T-helper 1 cell treated with Interleukin-12 subunit alpha and Interleukin-12 subunit beta and Interleukin-4 antibody, amounts not matched to agents 30 μg/mL and 1 μg/mL, for 36 hours (primary cell): ENCODE data around the gene ZC3H12C.
"Not testable (repeated sequence)": the region's sequence is repeated elsewhere in the genome, so short reads cannot be mapped to it uniquely, and the experiment has no call there.

Experiments used
- H3K27ac Mint-ChIP-seq: one replicate; pipeline ENCODE4 v1.8.0; 2021; ENCODE audit warnings: mild to moderate bottlenecking, mixed read lengths
- H3K27me3 Mint-ChIP-seq: one replicate; pipeline ENCODE4 v1.8.0; 2021; ENCODE audit warnings: low read depth, mixed read lengths
- H3K36me3 Mint-ChIP-seq: one replicate; pipeline ENCODE4 v1.8.0; 2021; ENCODE audit warnings: low read depth, mixed read lengths
- H3K4me1 Mint-ChIP-seq: one replicate; pipeline ENCODE4 v1.8.0; 2021; ENCODE audit warnings: low read depth, mixed read lengths
- H3K4me3 Mint-ChIP-seq: one replicate; pipeline ENCODE4 v1.8.0; 2021; ENCODE audit warnings: mild to moderate bottlenecking, moderate library complexity, mixed read lengths
- H3K9me3 Mint-ChIP-seq: one replicate; pipeline ENCODE4 v1.8.0; 2021; ENCODE audit warnings: mixed read lengths

Gene ZC3H12C

DNA sequence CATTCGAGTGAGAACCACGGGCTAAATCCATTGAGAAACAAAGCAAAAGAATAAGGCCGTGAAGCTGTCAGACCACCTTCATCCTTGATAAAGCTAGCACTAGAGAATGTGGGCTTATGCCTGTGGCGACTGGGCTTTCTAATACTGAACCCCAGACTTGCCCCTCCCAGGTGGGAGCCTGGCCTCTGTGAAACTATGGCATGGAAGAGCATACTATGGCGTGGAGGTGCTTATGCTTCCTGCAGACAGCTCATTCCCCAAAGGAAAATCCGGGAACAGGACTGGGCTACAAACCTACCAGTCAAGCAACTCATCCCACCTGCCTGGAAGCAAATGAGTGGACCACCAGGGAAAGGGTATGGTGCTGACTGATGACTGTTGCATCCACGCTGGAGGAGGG is 92.4 kb downstream of the ZC3H12C start:
- Mint-ChIP-seq H3K27ac (no peak overlapping the region), H3K4me3 (no peak overlapping the region), H3K4me1 (no peaks in the 10 kb centered on the region), H3K9me3 (no peaks in the 10 kb centered on the region), H3K27me3 (peaks cover 10% of the 10 kb centered on the region), H3K36me3 (no peaks in the 10 kb centered on the region)

DNA sequence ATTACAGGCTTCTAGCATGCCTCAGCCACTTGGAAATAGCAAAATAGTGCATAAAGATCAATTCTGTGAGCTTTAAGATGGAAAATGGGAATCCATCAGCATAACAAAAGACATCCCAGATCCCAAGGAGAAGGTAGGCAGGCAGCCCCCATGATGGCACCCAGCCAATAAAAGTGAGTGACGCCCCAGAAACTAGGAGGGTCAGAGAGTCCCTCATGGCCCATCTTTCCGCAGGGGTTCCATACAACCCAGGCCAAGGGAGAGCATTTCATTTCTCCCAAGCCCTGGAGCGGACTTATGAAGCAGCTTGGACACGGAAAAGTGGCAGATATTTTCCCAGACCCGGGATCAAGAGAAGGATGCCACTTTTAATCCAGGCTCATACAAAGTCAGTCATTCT is 93.3 kb downstream of the ZC3H12C start:
- Mint-ChIP-seq H3K4me3 (no peak overlapping the region), H3K9me3 (no peaks in the 10 kb centered on the region), H3K4me1 (no peaks in the 10 kb centered on the region), H3K27ac (no peak overlapping the region), H3K36me3 (no peaks in the 10 kb centered on the region), H3K27me3 (peaks cover 18% of the 10 kb centered on the region)

DNA sequence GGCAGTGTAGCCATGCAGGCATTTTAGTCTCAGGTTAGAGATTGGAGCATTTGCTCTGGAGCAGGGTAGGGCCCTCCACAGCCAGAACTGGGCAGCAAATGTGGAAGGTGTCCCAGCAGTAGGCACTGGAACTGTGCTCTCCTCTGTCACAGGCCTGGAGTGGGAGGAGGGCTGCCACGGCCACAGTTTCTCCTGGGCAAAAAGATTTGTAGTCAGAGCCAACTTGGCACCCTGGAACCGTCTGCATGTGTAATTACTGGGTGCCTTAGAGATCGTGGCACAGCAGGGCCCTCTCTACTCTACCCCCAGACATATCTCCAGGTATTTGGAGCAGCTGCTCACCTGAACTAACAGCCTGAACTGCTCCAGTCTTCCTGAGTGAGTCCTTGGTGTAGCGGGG is 93.7 kb downstream of the ZC3H12C start:
- H3K27me3 Mint-ChIP-seq, result peaks cover 19% of the 10 kb centered on the region
- H3K27ac Mint-ChIP-seq, result no peak overlapping the region
- no peak overlapping the region for H3K4me3 Mint-ChIP-seq
- H3K4me1 Mint-ChIP-seq, result peaks cover under 1% of the 10 kb centered on the region
- no peaks in the 10 kb centered on the region for H3K9me3 Mint-ChIP-seq
- no peaks in the 10 kb centered on the region for H3K36me3 Mint-ChIP-seq

DNA sequence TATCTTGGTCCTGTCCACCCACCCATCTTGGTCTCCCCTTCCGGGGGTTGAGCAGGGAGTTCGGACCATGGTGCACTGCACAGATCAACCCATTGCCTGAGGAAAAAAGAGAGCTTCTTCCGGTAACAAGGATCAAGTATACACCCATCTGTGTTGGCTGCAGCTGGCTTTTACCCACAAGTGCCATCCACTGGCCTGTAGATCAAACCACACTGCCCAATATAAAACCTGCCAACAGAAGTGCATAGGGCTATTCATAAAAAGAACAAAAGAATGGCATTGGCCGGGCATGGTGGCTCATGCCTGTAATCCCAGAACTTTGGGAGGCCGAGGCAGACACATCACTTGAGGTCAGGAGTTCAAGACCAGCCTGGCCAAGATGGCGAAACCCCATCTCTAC is 94.5 kb downstream of the ZC3H12C start:
- H3K4me1 Mint-ChIP-seq, result peaks cover 7% of the 10 kb centered on the region
- no peak overlapping the region for H3K4me3 Mint-ChIP-seq
- no peak overlapping the region for H3K27ac Mint-ChIP-seq
- peaks cover 24% of the 10 kb centered on the region for H3K27me3 Mint-ChIP-seq
- peaks cover under 1% of the 10 kb centered on the region for H3K9me3 Mint-ChIP-seq
- no peaks in the 10 kb centered on the region for H3K36me3 Mint-ChIP-seq

DNA sequence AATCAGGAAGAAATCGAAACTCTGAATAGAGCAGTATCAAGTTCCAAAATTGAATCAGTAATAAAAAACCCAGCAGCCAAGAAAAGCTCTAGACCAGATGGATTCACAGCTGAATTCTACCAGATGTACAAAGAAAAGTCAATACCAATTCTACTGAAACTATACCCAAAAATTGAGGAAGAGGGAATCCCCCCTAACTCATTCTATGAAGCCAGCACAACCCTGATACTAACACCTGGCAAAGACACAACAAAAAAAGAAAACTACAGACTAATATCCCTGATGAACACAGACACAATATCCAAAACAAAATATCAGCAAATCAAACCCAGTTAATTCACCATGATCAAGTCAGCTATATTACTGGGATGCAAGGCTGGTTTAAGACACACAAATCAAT is 97.7 kb downstream of the ZC3H12C start:
- Mint-ChIP-seq H3K4me3 (no peak overlapping the region), H3K9me3 (peaks cover 5% of the 10 kb centered on the region), H3K36me3 (no peaks in the 10 kb centered on the region), H3K4me1 (peaks cover 11% of the 10 kb centered on the region), H3K27me3 (peaks cover 45% of the 10 kb centered on the region), H3K27ac (no peak overlapping the region)

DNA sequence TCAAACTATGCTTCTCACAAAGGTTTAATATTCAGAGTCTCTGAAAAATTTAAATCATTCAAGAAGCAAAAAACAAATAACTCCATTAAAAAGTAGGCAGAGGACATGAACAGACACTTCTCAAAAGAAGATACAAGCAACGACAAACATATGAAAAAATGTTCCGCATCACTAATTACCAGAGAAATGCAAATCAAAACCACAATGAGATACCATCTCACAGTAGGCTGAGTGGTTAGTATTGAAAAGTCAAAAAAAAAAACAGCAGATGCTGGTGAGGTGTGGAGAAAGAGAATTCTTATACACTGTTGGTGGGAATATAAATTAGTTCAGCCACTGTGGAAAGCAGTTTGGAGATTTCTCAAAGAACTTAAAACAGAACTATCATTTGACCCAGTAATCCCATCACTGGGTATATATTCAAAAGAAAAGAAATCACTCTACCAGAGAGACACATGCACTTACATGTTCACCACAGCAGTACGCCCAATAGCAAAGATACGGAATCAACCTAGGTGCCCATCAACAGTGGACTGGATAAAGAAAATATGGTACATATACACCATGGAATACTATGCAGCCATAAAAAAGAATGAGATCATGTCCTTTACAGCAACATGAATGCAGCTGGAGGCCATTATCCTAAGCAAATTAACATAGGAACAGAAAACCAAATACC is 99.6 kb downstream of the ZC3H12C start:
- H3K9me3 Mint-ChIP-seq, H3K27ac Mint-ChIP-seq, H3K4me3 Mint-ChIP-seq, H3K36me3 Mint-ChIP-seq: not testable (repeated sequence)
- peaks cover 11% of the 10 kb centered on the region for H3K4me1 Mint-ChIP-seq
- peaks cover 42% of the 10 kb centered on the region for H3K27me3 Mint-ChIP-seq

DNA sequence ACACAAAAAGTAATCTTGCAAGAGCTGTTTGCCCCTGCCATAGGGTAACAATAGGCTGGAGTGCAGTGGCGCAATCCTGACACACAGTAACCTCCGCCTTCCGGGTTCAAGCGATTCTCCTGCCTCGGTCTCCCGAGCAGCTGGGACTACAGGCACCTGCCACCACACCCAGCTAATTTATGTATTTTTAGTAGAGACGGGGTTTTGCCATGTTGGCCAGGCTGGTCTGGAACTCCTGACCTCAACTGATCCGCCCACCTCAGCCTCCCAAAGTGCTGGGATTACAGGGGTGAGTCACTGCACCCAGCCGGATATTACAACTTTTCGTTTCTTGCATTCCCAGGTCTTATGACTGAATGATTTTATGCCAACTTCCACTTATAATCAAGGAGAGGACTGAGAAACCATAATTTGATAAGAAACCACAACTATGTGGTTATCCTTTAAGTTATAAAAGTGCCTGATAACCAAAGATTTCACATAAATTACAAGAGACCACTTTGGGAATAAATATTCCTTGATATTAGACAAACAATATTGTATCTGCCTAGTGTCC is 101.1 kb downstream of the ZC3H12C start:
- H3K27me3 Mint-ChIP-seq, result peaks cover 42% of the 10 kb centered on the region

DNA sequence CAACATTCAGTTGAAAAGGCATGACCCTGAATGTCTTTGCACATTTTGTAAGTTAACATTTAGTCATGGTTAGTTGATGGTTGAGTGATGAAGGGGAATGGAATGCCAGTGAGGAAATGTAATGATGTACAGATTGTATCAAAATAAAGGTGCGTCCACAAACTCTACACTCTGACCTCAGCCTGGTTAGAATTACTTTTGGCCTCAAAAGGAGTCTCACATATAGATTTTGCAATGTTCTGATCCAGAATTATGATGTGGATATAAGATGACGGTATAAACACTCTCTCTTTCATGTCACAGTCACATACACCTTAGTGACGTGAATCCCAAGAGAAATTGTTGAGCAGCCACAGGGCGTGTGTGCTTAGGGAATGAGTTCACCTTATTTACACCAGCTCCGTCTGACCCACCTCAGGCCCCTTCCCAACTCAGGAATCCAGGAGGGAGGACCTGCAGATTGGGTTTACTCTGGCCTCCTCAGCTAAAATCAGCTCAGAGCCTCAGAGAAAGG is 103.1 kb downstream of the ZC3H12C start:
- H3K27me3 Mint-ChIP-seq, result peaks cover 28% of the 10 kb centered on the region
- no peak overlapping the region for H3K4me3 Mint-ChIP-seq
- H3K4me1 Mint-ChIP-seq, result peaks cover 11% of the 10 kb centered on the region
- no peaks in the 10 kb centered on the region for H3K36me3 Mint-ChIP-seq
- no peak overlapping the region for H3K27ac Mint-ChIP-seq
- H3K9me3 Mint-ChIP-seq, result peaks cover 5% of the 10 kb centered on the region

More for the DNA sequence above, 101.1 kb downstream of the ZC3H12C start:
- H3K9me3 Mint-ChIP-seq, H3K27ac Mint-ChIP-seq, H3K36me3 Mint-ChIP-seq, H3K4me3 Mint-ChIP-seq: not testable (repeated sequence)
- H3K4me1 Mint-ChIP-seq, result peaks cover 11% of the 10 kb centered on the region

DNA sequence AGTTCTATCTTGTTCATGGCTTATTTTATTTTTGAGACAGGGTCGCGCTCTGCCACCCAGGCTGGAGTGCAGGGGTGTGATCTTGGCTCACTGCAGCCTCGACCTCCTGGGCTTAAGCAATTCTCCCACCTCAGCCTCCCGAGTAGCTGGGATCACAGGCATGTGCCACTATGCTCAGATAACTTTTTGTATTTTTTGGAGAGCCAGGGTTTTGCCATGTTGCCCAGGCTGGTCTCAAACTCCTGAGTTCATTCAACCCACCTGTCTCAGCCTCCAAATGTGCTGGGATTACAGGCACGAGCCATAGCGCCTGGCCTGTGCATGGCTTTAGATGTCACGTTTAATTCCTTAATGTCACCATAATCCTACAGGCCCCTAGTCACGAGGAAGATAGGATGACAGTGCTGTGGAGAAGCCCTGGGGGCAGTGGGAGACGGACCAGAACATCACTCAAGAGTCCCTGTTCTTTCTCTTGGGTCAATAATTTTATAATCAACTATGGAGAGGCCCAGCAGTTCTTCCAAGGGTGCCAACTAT is 103.8 kb downstream of the ZC3H12C start:
- H3K4me3 Mint-ChIP-seq, result no peak overlapping the region
- H3K9me3 Mint-ChIP-seq, result peaks cover 5% of the 10 kb centered on the region
- H3K27me3 Mint-ChIP-seq, result peaks cover 26% of the 10 kb centered on the region
- H3K36me3 Mint-ChIP-seq, result no peaks in the 10 kb centered on the region
- no peak overlapping the region for H3K27ac Mint-ChIP-seq
- H3K4me1 Mint-ChIP-seq, result peaks cover 10% of the 10 kb centered on the region

DNA sequence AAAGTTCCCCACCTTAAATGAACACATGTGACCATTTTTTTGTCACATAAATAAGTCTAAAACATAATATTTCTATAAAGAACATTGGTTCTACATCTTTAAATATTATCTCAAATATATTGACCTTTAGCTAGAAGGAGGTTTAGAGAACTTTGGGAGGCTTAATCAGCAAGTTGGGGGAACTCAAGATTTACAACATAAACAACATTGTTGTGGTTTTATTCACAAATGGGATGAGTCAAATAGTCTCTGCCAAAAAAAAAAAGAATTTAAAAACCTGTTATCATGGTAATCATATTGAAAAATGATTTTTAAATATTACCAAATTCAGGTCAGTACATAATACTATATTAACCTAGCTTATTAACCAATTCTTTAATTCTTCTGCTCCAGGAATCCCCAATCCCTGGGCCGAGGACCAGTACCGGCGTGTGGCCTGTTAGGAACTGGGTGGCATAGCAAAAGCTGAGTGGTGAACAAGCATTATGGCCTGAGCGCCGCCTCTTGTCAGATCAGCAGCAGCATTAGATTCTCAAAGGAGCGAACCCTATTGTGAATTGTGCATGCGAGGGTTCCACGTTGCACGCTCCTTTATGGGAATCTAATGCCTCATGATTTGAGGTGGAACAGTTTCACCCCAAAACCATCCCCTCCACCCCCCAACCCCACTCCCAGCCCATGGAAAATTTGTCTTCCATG is 105.0 kb downstream of the ZC3H12C start:
- Mint-ChIP-seq H3K9me3 (no peaks in the 10 kb centered on the region), H3K27ac (no peak overlapping the region), H3K4me3 (no peak overlapping the region), H3K36me3 (no peaks in the 10 kb centered on the region), H3K27me3 (peaks cover 16% of the 10 kb centered on the region), H3K4me1 (no peaks in the 10 kb centered on the region)

DNA sequence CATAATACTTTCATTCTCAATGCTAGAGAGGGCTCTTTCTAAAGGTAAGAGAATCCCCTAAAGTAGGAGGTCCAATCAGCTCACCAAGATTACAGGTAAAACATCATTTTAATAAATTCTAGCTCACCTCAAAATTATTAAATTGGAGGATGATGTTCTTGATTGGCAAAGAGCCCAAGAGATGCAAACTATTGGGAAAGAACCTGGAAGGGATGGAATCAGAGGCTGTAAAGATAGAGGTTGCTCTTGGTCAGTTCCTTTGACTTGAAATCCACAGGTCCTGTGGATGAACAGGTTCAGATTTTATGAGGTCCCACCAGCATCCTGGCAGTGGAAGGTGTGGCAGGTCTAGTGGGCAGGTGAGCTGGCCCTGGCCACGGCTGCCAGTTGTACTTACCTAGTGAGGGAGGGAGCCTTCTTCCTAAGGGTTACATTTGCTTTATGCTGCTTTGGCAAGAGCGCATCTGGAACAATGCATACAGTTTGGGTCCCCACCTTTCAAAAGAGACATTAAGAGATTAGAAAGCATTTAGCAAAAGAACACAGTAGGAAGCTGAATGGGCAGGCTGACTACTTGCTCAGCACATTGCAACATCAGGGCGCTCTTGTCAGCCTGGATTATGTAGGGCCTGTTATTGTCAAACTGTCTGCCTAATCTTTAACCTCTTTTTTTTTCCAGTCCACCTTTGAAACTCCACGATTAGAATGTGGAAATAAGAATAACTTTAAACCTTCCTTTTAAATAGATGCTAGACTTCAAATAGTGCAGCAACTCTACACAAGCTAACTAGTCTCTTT is 106.2 kb downstream of the ZC3H12C start:
- Mint-ChIP-seq H3K9me3 (no peaks in the 10 kb centered on the region), H3K36me3 (no peaks in the 10 kb centered on the region), H3K4me1 (no peaks in the 10 kb centered on the region), H3K27me3 (peaks cover 9% of the 10 kb centered on the region), H3K4me3 (no peak overlapping the region), H3K27ac (no peak overlapping the region)

DNA sequence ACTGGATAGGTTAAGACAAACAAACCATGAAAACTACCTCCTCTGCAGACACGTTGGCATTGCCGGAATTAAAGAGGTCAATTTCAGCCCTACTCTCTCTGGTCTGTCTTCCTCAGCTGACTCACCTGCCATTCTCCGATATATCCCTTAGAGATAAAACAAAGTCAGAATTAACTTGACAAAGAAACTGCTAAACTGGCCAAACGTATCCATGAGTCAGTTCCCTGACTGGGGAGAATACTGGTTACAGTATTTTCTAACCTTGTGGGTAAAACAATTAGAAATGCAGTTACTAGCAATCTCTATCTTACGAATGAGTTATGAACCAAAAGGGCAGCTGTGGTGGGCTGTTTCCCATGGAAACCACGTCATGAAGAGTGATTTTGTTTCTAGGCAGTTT is 107.0 kb downstream of the ZC3H12C start:
- no peak overlapping the region for H3K27ac Mint-ChIP-seq
- H3K36me3 Mint-ChIP-seq, result no peaks in the 10 kb centered on the region
- no peaks in the 10 kb centered on the region for H3K4me1 Mint-ChIP-seq
- H3K4me3 Mint-ChIP-seq, result no peak overlapping the region
- H3K9me3 Mint-ChIP-seq, result no peaks in the 10 kb centered on the region
- peaks cover 10% of the 10 kb centered on the region for H3K27me3 Mint-ChIP-seq

DNA sequence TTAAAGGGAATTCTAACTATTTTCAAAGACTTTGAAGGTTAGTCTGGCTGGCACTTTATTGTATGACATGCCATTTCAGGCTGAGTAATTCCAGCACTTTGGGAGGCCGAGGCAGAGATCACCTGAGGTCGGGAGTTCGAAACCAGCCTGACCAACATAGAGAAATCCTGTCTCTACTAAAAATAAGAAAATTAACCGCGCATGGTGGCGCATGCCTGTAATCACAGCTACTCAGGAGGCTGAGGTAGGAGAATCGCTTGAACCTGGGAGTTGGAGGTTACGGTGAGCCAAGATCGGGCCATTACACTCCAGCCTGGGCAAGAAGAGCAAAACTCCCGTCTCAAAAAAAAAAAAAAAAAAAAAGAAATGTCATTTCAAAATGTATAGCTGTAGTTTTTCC is 107.6 kb downstream of the ZC3H12C start:
- Mint-ChIP-seq H3K27ac (no peak overlapping the region), H3K27me3 (peaks cover 5% of the 10 kb centered on the region), H3K4me1 (no peaks in the 10 kb centered on the region), H3K9me3 (no peaks in the 10 kb centered on the region), H3K36me3 (no peaks in the 10 kb centered on the region), H3K4me3 (no peak overlapping the region)

DNA sequence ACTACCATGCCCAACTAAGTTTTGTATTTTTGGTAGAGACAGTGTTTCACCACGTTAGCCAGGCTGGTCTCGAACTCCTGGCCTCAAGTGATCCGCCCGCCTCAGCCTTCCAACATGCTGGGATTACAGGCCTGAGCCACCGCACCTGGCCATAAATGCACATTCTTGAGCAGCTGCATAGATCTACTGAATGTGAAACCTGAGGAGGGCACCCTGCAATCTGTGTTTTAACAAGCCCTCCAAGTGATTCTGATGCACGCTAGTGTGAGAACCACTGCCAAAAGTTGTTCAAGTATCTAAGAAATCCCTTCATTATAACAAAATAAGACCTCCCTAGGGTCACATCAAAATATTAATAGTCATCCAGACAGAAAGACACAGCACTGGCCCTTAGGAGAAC is 113.9 kb downstream of the ZC3H12C start:
- H3K27ac Mint-ChIP-seq, result no peak overlapping the region
- peaks cover 2% of the 10 kb centered on the region for H3K4me1 Mint-ChIP-seq
- H3K9me3 Mint-ChIP-seq, result no peaks in the 10 kb centered on the region
- peaks cover 5% of the 10 kb centered on the region for H3K27me3 Mint-ChIP-seq
- no peak overlapping the region for H3K4me3 Mint-ChIP-seq
- H3K36me3 Mint-ChIP-seq, result peaks cover 1% of the 10 kb centered on the region
